ENCODE measurements around the gene MALAT1. TPM values are rescaled to one million over a fixed set of nuclear protein-coding genes. Genes with fewer than 3 reads are reported as not detected.

The MALAT1 gene
- total and polyA plus RNA-seq, 2 of the 13 experiments (the other 11 are each of a cell fraction or from before 2014, with no cell fraction given): 143 to 1,237 TPM

- no peak for TF ChIP-seq ZNF362 (CRISPR knock-in tag; IDR thresholded peaks at IDR 0.05; ENCODE audit: borderline replicate concordance)
- no peak for TF ChIP-seq ZNF713 (CRISPR knock-in tag; IDR thresholded peaks at IDR 0.05)
- TF ChIP-seq UBTF (CRISPR knock-in tag; IDR thresholded peaks at IDR 0.05): peak; percentile 100
- TF ChIP-seq ZNF547 (CRISPR knock-in tag; IDR thresholded peaks at IDR 0.05): peak; percentile 76; the same call in 1 of the 2 replicates
- TF ChIP-seq PAF1 (CRISPR knock-in tag; IDR thresholded peaks at IDR 0.05): no peak
- TF ChIP-seq ZSCAN31 (CRISPR knock-in tag; IDR thresholded peaks at IDR 0.05; ENCODE audit: low read depth): no peak
These were observed 26.1 kb downstream of the MALAT1 start, which contains the start of gene SCYL1 (continued) for GRCh38 chr11:65524741-65525545.

Measured in HepG2 (cell line).